Vagina (tissue), 2 donors: ENCODE data around the gene SUMO3.
A peak's percentile ranks its signal among the peaks of the same experiment; 100 is the strongest.

Experiments used
- CTCF ChIP-seq, 3 experiments: fragments of 450-650 bp in 2 of 3; fragments of 200-600 bp in 1 of 3; sonication (generic) in 1 of 3; IDR thresholded peaks; one replicate each; pipeline ENCODE4 v1.5.1; 2017 to 2019; ENCODE audit warnings: antibody characterized with exemption in 3 of 3, mild to moderate bottlenecking in 2 of 3, moderate library complexity in 2 of 3
- POLR2A ChIP-seq, 2 donors: fragments of 450-650 bp; IDR thresholded peaks; one replicate each; pipeline ENCODE4 v1.6.1; 2017; ENCODE audit warnings: antibody characterized with exemption in 2 of 2, mild to moderate bottlenecking in 2 of 2, moderate library complexity in 2 of 2

- TF ChIP-seq CTCF (IDR thresholded peaks at IDR 0.05), result peak in 2 of 3 experiments; percentile 55 to 69
- TF ChIP-seq POLR2A (IDR thresholded peaks at IDR 0.05), result no peak
Measured at GRCh38 chr21:44792702-44793591, 24.9 kb downstream of the SUMO3 start.
